HFFc6 (cell line): ENCODE data around the gene SMOC2. TPM values are rescaled to one million over a fixed set of nuclear protein-coding genes. Genes with fewer than 3 reads are reported as not detected.
"Not testable (repeated sequence)": the region's sequence is repeated elsewhere in the genome, so short reads cannot be mapped to it uniquely, and the experiment has no call there.

ENCODE experiments used
- DNase-seq: peaks from one replicate; pipeline ENCODE4 v3.0.0-alpha.2; 2018
- H3K27ac Mint-ChIP-seq: 2 replicates; pipeline ENCODE4 v1.8.0; 2020; ENCODE audit warnings: mild to moderate bottlenecking, mixed read lengths
- H3K27me3 Mint-ChIP-seq: 2 replicates; pipeline ENCODE4 v1.8.0; 2021; ENCODE audit warnings: mild to moderate bottlenecking, moderate library complexity, mixed read lengths; ENCODE audit not compliant: insufficient read depth
- H3K36me3 Mint-ChIP-seq: 2 replicates; pipeline ENCODE4 v1.8.0; 2021; ENCODE audit warnings: low read depth, mixed read lengths
- H3K4me1 Mint-ChIP-seq: 2 replicates; pipeline ENCODE4 v1.8.0; 2020; ENCODE audit warnings: low read depth, mixed read lengths
- H3K4me3 Mint-ChIP-seq: 2 replicates; pipeline ENCODE4 v1.8.0; 2020; ENCODE audit warnings: mild to moderate bottlenecking, moderate library complexity, mixed read lengths
- H3K9me3 Mint-ChIP-seq: 2 replicates; pipeline ENCODE4 v1.8.0; 2020; ENCODE audit warnings: mild to moderate bottlenecking, mixed read lengths
- total RNA-seq, 6 experiments: library from RNA; stranded (reverse); fragmentation: NEBNext Ultra II Directional; extraction: Animal tissue kit (Norgen Biotek cat#: 25700); gene quantifications; 2 replicates in 1 of 6; 3 replicates in 5 of 6; pipeline ENCODE4 v1.2.3, GENCODE V29; 2021
- TF ChIP-seq, protein P1 (sequence below): fragments of 200-600 bp; sonication (generic); IDR thresholded peaks from 2 replicates; pipeline ENCODE4 v1.5.0; 2021; ENCODE audit warnings: antibody characterized with exemption, mild to moderate bottlenecking

The SMOC2 gene
- total RNA-seq, 6 experiments from 2014 or later: not detected

DNA sequence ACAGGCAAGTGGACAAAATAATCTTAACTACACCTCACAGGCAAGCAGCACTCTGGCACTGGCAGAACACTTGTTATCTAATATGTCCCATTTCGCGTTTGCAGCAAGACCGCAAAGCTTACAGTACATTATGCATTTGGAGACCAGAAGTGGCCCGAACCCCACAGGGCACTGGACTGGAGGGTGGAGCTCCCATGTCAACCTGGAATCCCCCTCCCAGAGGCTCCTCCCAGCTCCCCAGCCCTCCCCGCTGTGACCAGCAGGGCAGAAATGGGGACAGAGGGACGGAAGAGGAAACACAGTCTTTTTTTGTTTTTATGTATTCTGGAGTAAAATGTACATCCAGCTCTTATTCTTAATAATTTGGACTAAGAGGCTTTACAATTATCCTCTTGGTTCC is 263.7 kb downstream of the SMOC2 start:
- Mint-ChIP-seq H3K4me1 (no peaks in the 10 kb centered on the region), H3K27ac (no peak overlapping the region), H3K27me3 (peaks cover 2% of the 10 kb centered on the region; the same call in 1 of the 2 replicates), H3K4me3 (no peak overlapping the region), H3K36me3 (peaks cover 10% of the 10 kb centered on the region), H3K9me3 (peaks cover 85% of the 10 kb centered on the region)
- DNase-seq: no peak
- TF ChIP-seq, protein P1, sequence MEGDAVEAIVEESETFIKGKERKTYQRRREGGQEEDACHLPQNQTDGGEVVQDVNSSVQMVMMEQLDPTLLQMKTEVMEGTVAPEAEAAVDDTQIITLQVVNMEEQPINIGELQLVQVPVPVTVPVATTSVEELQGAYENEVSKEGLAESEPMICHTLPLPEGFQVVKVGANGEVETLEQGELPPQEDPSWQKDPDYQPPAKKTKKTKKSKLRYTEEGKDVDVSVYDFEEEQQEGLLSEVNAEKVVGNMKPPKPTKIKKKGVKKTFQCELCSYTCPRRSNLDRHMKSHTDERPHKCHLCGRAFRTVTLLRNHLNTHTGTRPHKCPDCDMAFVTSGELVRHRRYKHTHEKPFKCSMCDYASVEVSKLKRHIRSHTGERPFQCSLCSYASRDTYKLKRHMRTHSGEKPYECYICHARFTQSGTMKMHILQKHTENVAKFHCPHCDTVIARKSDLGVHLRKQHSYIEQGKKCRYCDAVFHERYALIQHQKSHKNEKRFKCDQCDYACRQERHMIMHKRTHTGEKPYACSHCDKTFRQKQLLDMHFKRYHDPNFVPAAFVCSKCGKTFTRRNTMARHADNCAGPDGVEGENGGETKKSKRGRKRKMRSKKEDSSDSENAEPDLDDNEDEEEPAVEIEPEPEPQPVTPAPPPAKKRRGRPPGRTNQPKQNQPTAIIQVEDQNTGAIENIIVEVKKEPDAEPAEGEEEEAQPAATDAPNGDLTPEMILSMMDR: no peak

DNA sequence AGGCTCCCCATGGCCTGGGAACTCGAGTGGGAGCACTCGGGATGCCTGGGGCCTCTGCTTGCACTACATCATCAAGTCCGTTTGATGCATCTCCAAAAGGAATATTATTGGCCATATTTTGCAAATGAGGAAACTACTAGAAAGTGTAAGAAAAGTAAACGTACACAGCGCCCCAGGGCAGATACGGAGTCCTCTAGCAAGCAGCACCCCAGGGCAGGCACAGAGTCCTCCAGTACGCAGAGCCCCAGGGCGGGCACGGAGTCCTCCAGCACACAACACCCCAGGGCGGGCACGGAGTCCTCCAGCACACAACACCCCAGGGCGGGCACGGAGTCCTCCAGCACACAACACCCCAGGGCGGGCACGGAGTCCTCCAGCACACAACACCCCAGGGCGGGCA is 264.3 kb downstream of the SMOC2 start:
- not testable (repeated sequence) for H3K27ac Mint-ChIP-seq, H3K4me3 Mint-ChIP-seq, H3K4me1 Mint-ChIP-seq, DNase-seq, H3K27me3 Mint-ChIP-seq
- peaks cover 82% of the 10 kb centered on the region for H3K9me3 Mint-ChIP-seq
- H3K36me3 Mint-ChIP-seq: peaks cover 10% of the 10 kb centered on the region

DNA sequence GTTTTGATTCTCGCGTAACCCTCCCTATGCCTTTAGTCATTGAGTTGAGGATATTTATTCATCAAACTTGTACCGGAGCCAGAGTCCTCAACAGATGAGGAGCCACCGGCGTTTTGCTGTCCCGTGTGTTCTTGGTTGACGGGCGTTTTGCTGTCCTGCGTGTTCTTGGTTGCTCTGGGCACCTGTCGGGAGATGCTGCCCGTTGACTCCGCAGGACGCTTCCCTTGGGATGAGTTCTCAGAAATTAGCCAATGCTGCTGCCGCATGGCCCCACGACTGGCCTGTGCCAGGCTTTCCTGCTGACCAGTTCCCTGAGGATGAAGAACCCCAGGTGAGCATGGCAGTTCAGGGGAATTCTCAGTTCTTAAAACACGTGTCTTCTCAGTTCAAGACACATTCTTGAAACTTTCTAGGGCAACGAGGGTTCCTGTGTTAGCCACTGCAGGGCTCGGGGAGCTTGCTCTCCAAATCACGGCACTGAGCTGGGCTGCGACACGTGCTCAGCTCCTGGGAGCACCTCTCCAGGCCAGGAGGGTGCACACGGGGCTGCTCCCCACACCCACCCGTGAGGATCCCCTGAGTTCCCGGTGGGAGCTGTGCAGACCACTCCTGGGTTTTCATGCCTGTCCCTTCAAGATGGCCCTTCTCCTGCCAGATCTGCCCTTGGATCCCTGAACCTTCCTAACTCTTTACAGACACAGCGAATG is 265.6 kb downstream of the SMOC2 start:
- peaks cover 10% of the 10 kb centered on the region for H3K36me3 Mint-ChIP-seq
- H3K27ac Mint-ChIP-seq: no peak overlapping the region
- peaks cover 2% of the 10 kb centered on the region; the same call in 1 of the 2 replicates for H3K27me3 Mint-ChIP-seq
- TF ChIP-seq, protein P1: no peak
- no peaks in the 10 kb centered on the region for H3K4me1 Mint-ChIP-seq
- no peak for DNase-seq
- no peak overlapping the region for H3K4me3 Mint-ChIP-seq
- peaks cover 73% of the 10 kb centered on the region for H3K9me3 Mint-ChIP-seq

DNA sequence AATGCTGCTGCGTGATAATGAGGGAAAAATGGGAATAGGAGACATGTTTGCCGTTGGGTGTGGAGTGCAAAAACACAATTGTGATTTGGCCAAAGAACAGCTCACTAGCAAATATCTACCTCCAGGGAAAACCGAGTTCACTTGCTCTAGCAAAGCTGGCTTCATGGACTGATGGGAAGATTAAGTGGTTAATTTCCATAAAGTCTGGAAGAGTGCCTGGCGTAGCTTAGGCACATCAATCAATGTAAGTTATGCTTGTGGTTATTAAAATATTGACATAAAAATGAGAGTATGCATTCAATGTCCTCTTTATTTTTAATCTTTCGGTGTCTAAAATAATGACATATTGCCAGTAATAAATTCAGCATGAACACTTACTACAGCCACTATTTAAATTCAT is 267.5 kb downstream of the SMOC2 start:
- Mint-ChIP-seq H3K9me3 (peaks cover 63% of the 10 kb centered on the region), H3K27ac (no peak overlapping the region), H3K36me3 (peaks cover under 1% of the 10 kb centered on the region)

DNA sequence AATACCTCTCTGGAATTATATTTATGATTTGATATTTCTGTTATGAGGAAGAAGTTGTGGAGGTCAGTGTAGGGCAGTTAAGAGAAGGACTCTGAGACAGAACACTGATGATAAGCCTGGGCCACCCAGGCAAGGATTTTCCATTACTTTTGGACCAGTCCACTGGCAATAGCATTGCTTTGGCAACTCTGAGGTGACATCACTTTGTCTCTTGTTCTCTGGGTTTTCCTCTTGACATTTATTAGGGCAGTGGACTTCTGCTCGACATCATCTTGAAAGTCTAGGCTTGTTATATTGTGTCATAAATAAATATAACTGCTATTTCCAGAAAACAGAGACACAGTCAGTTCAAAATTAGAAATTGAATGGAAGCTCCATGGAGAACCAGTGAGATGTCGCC is 268.0 kb downstream of the SMOC2 start:
- peaks cover 61% of the 10 kb centered on the region for H3K9me3 Mint-ChIP-seq
- no peak overlapping the region for H3K27ac Mint-ChIP-seq
- H3K27me3 Mint-ChIP-seq: no peaks in the 10 kb centered on the region
- no peaks in the 10 kb centered on the region; the same call in 1 of the 2 replicates for H3K36me3 Mint-ChIP-seq
- DNase-seq: no peak
- TF ChIP-seq, protein P1: no peak
- no peaks in the 10 kb centered on the region for H3K4me1 Mint-ChIP-seq
- H3K4me3 Mint-ChIP-seq: no peak overlapping the region

More for the DNA sequence above, 267.5 kb downstream of the SMOC2 start:
- Mint-ChIP-seq H3K27me3 (no peaks in the 10 kb centered on the region), H3K4me3 (no peak overlapping the region), H3K4me1 (no peaks in the 10 kb centered on the region)
- TF ChIP-seq, protein P1: no peak
- DNase-seq: no peak

DNA sequence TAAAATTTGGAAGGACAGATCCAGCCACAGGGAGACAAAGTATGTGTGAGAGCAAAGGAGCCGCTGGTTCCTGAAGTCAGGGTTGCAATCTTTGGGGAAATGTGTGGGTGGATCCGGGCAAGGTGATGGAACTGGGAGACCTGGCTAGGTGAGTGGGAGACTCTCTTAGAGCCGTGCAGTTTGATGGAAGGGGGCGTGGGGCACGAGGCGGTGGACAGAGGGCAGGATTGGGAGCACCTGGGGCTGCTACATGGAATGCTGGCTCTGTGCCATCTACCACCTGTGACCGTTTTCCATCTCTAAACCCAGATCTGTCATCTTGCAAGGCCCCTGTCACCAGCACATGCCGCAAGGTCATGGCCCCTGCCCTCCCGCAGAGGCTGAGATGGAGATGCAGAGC is 268.4 kb downstream of the SMOC2 start:
- H3K27me3 Mint-ChIP-seq: no peaks in the 10 kb centered on the region
- TF ChIP-seq, protein P1: no peak
- H3K27ac Mint-ChIP-seq: no peak overlapping the region
- H3K9me3 Mint-ChIP-seq: peaks cover 58% of the 10 kb centered on the region
- DNase-seq: no peak
- no peaks in the 10 kb centered on the region for H3K4me1 Mint-ChIP-seq
- H3K36me3 Mint-ChIP-seq: no peaks in the 10 kb centered on the region; the same call in 1 of the 2 replicates
- no peak overlapping the region for H3K4me3 Mint-ChIP-seq
